Esophagus muscularis mucosa (tissue), 4 donors: ENCODE results near the gene BRAT1. TPM values are rescaled to one million over a fixed set of nuclear protein-coding genes. Genes with fewer than 3 reads are reported as not detected.
A peak's percentile ranks its signal among the peaks of the same experiment; 100 is the strongest.

Experiments
- DNase-seq: peaks from one replicate; pipeline ENCODE4 v3.0.0-alpha.2; 2017; ENCODE audit errors: extremely low spot score
- H3K27ac ChIP-seq, 4 donors: fragments of 200-600 bp; sonication (generic); replicated peaks in 1 of 4; 1 replicate in 3 of 4; 2 replicates in 1 of 4; pipeline ENCODE4 v1.5.1; 2016 to 2019; ENCODE audit warnings: mild to moderate bottlenecking in 1 of 4
- H3K27me3 ChIP-seq, 4 donors: fragments of 200-600 bp; sonication (generic); one replicate each; pipeline versions ENCODE4 v1.5.1 to v1.6.0; 2016 to 2019
- H3K36me3 ChIP-seq, 4 donors: fragments of 200-600 bp; sonication (generic); one replicate each; pipeline ENCODE4 v1.5.1; 2016 to 2019
- H3K4me1 ChIP-seq, 4 donors: fragments of 200-600 bp; sonication (generic); one replicate each; pipeline ENCODE4 v1.5.1; 2016 to 2019
- H3K4me3 ChIP-seq, 4 donors: fragments of 200-600 bp; sonication (generic); 1 replicate in 2 of 4; 2 replicates in 2 of 4; pipeline ENCODE4 v1.5.1; 2016 to 2019; ENCODE audit warnings: mild to moderate bottlenecking in 4 of 4, moderate library complexity in 1 of 4
- H3K9me3 ChIP-seq, 4 donors: fragments of 200-600 bp; sonication (generic); 1 replicate in 3 of 4; 2 replicates in 1 of 4; pipeline ENCODE4 v1.5.1; 2016 to 2019
- EP300 ChIP-seq: sonication (generic); formaldehyde crosslinking; IDR thresholded peaks from one replicate; pipeline ENCODE4 v1.6.1; 2017; ENCODE audit warnings: antibody characterized with exemption
- POLR2A ChIP-seq: fragments of 450-650 bp; IDR thresholded peaks from one replicate; pipeline ENCODE4 v1.6.1; 2017; ENCODE audit warnings: antibody characterized with exemption, moderate library complexity, mild to moderate bottlenecking, low read depth
- POLR2AphosphoS5 ChIP-seq, 2 donors: sonication (generic); formaldehyde crosslinking; IDR thresholded peaks; one replicate each; pipeline ENCODE4 v1.6.1; 2017; ENCODE audit warnings: antibody characterized with exemption in 2 of 2
- WGBS: methylation state at CpG from one replicate; pipeline ENCODE4 v1.1.5; 2018; 5-methylcytosine and 5-hydroxymethylcytosine counted together
- intact Hi-C: fragments of 100-400 bp; cut with DNase I; formaldehyde crosslinking; loops from one replicate; pipeline ENCODE4 v1.15.1; 2023
- small RNA-seq, 3 donors: library from RNA; depleted of rRNA; stranded (forward); fragments of <200 nt; gene quantifications; one replicate each; pipeline ENCODE3, GENCODE V24; 2016
- total RNA-seq, 4 donors: library from RNA; depleted of rRNA; stranded (reverse); fragments of >200 nt; gene quantifications; one replicate each; pipeline versions ENCODE4 v1.1.0 to v1.2.1, GENCODE V29; 2016
- TF ChIP-seq, protein P1 (sequence below), 3 experiments: fragments of 200-600 bp in 2 of 3; fragments of 450-650 bp in 1 of 3; sonication (generic) in 2 of 3; IDR thresholded peaks; one replicate each; pipeline ENCODE4 v1.5.1; 2017 to 2019; ENCODE audit warnings: antibody characterized with exemption in 3 of 3, mild to moderate bottlenecking in 2 of 3, moderate library complexity in 1 of 3

The BRAT1 gene
- total RNA-seq, 4 donors from 2014 or later, result 22.0 to 43.8 (median 32.7) TPM

DNA sequence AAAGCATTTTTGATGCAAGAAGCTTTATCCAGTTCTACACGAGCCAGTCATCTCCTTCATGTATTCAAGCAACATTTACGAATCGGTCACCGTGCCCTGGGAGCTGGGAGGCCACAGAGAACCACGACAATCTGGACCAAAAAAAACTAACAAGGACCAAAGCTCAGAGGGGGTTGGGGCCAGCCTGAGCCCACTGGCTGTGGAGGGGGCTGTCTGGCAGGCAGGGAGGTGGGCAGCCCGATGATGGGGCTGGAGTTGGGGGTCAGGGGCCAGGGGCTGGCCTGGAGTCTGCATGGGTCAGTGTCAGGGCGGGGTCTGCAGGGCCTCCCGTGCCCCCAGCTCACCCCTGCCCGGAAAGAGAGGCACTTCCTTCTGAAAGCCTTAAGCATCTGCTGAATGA is 66.6 kb downstream of the BRAT1 start:
- no peak for TF ChIP-seq EP300
- no peak for TF ChIP-seq POLR2A
- TF ChIP-seq, protein P1, sequence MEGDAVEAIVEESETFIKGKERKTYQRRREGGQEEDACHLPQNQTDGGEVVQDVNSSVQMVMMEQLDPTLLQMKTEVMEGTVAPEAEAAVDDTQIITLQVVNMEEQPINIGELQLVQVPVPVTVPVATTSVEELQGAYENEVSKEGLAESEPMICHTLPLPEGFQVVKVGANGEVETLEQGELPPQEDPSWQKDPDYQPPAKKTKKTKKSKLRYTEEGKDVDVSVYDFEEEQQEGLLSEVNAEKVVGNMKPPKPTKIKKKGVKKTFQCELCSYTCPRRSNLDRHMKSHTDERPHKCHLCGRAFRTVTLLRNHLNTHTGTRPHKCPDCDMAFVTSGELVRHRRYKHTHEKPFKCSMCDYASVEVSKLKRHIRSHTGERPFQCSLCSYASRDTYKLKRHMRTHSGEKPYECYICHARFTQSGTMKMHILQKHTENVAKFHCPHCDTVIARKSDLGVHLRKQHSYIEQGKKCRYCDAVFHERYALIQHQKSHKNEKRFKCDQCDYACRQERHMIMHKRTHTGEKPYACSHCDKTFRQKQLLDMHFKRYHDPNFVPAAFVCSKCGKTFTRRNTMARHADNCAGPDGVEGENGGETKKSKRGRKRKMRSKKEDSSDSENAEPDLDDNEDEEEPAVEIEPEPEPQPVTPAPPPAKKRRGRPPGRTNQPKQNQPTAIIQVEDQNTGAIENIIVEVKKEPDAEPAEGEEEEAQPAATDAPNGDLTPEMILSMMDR (IDR thresholded peaks at IDR 0.05), result no peak
- no peak for TF ChIP-seq POLR2AphosphoS5 (IDR thresholded peaks at IDR 0.05)
- Histone ChIP-seq H3K36me3 (no peaks in the 10 kb centered on the region), H3K4me1 (peaks cover 40 to 48% (median 42%) of the 10 kb centered on the region in 4 donors), H3K9me3 (peaks cover 0 to 1% (median under 1%) of the 10 kb centered on the region in 4 donors), H3K4me3 (no peak overlapping the region), H3K27ac (peak overlapping the region; percentile 20 to 48 (median 35)), H3K27me3 (peaks cover 0 to 59% (median 0%) of the 10 kb centered on the region in 4 donors)
- intact Hi-C loops, result no loop called here
- DNase-seq, result no peak
- WGBS, result 35% methylated on average over 9 of the region's 9 CpGs

DNA sequence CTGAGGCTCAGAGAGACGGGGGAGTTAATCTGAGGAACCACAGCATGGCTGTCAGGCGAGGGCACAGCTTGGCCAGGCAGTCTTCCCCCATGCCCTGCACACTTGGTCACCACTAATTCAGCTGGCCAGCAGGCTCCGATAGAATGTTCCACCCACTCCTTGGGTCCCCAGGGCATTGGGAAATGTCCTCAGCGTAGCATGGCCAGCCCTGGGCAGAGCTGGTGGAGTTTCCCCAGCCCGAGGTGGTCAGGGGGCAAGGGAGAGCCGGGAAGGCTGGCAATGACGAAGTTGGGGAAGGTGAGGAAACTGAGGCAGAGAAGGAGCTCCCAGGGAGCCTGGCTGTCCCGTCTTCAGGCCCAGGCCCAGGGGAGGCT is 67.1 kb downstream of the BRAT1 start:
- Histone ChIP-seq H3K9me3 (peaks cover 0 to 5% (median 5%) of the 10 kb centered on the region in 4 donors), H3K36me3 (no peaks in the 10 kb centered on the region), H3K27me3 (peaks cover 0 to 59% (median 0%) of the 10 kb centered on the region in 4 donors), H3K4me3 (no peak overlapping the region), H3K27ac (peak overlapping the region; percentile 20 to 48 (median 35)), H3K4me1 (peaks cover 36 to 44% (median 38%) of the 10 kb centered on the region in 4 donors)
- DNase-seq, result no peak
- intact Hi-C loops, result no loop called here
- no peak for TF ChIP-seq POLR2AphosphoS5 (IDR thresholded peaks at IDR 0.05)
- TF ChIP-seq, protein P1 (IDR thresholded peaks at IDR 0.05), result no peak
- TF ChIP-seq EP300, result no peak
- TF ChIP-seq POLR2A, result no peak
- WGBS, result 50% methylated on average over 7 of the region's 8 CpGs

Small RNA genes lying within 50 kb of the gene (small RNA-seq; reads per million reads assigned to genes)
- 0 to 0.17 (median 0) reads per million in 3 donors for gene MIR4648

Other genes with a start within 250 kb of the BRAT1 start
- 1 to 10 TPM; 6.8 to 9.9 (median 8.7) TPM for gene SNX8, start 241.1 kb downstream of the BRAT1 start, total RNA-seq
- gene EIF3B, start 200.7 kb downstream of the BRAT1 start, total RNA-seq, result 100 to 1,000 TPM; 105 to 155 (median 128) TPM
- 10 to 100 TPM in 2 of 4 donors, 1 to 10 TPM in 2; 6.6 to 24.0 (median 14.8) TPM for gene CHST12, start 151.9 kb downstream of the BRAT1 start, total RNA-seq
- not detected for gene GRIFIN, start 79.1 kb downstream of the BRAT1 start, total RNA-seq
- 10 to 100 TPM in 1 of 4 donors, 1 to 10 TPM in 3; 6.1 to 10.7 (median 8.3) TPM for gene LFNG, start 35.8 kb downstream of the BRAT1 start, total RNA-seq
- gene IQCE, start 3.5 kb upstream of the BRAT1 start, total RNA-seq, result 10 to 100 TPM; 13.0 to 22.4 (median 18.0) TPM
- 10 to 100 TPM; 17.4 to 25.7 (median 20.2) TPM for gene TTYH3, start 76.5 kb upstream of the BRAT1 start, total RNA-seq
- gene AMZ1, start 132.7 kb upstream of the BRAT1 start, total RNA-seq, result 1 to 10 TPM in 1 of 4 donors, under 1 TPM in 3; under 0.01 to 1.2 (median 0.53) TPM